Fibroblast of lung (primary cell): Measurements from ENCODE around the gene TMEM63B.

Experiments used
- CTCF ChIP-seq, 2 donors: IDR thresholded peaks in 1 of 2; conservative IDR thresholded peaks in 1 of 2; 1 replicate in 1 of 2; 2 replicates in 1 of 2; pipeline ENCODE4 v1.5.1; 2011 to 2012; ENCODE audit warnings: low read length in 2 of 2, control low read depth in 1 of 2, inconsistent platforms in 1 of 2, low read depth in 1 of 2, mild to moderate bottlenecking in 1 of 2
- EZH2 ChIP-seq: IDR thresholded peaks from 2 replicates; pipeline ENCODE4 v1.5.1; 2012; ENCODE audit warnings: low read length, control low read depth, mild to moderate bottlenecking; ENCODE audit errors: missing control alignments

DNA sequence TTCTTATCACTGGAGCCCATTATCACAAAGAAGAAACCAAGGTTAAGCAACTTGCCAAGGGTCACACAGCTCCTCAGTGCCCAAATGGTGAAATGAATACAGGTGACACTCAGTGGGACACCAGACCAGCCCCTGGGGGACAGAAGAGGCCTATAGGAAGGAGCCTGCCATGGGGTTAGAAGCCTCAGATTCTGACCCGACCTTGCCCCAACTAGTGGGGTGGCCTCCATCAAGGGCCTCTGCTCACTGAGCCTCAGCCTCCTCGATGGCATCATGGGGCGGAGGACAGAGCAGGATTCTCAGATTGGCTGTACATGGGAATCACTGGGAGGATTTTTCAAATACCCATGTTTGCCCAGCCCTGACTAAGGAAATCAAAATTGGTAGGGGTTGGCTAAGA is 47.7 kb upstream of the TMEM63B start:
- TF ChIP-seq CTCF (conservative IDR thresholded peaks at IDR 0.05 in 1 of 2, IDR thresholded peaks at IDR 0.05 in 1 of 2; ENCODE audit: low read depth in 1 of 2, low read length in 2 of 2) (no peak), EZH2 (no peak)
